ENCODE data around the gene LRRC37A. TPM values are rescaled to one million over a fixed set of nuclear protein-coding genes. Genes with fewer than 3 reads are reported as not detected.
"Not testable (repeated sequence)": the region's sequence is repeated elsewhere in the genome, so short reads cannot be mapped to it uniquely, and the experiment has no call there.

LRRC37A gene
- total and polyA plus RNA-seq, 2 experiments from 2014 or later: 2.6 to 4.2 TPM

- H3F3A ChIP-seq (replicated peaks; ENCODE audit: low read depth); H3K4me3 ChIP-seq; H3K9me2 ChIP-seq (ENCODE audit: insufficient read depth); H3K4me3 Mint-ChIP-seq; H3K36me3 ChIP-seq (ENCODE audit: insufficient read depth); H3K27me3 ChIP-seq (ENCODE audit: insufficient read depth); H3K27ac ChIP-seq (ENCODE audit: low read depth); H3K4me2 ChIP-seq; H3K36me3 Mint-ChIP-seq (ENCODE audit: low read depth); H3K4me1 ChIP-seq (ENCODE audit: insufficient read depth); H2AFZ ChIP-seq; H3K27me3 Mint-ChIP-seq (ENCODE audit: insufficient read depth, low read depth, poor library complexity); H3K79me2 ChIP-seq (replicated peaks; ENCODE audit: insufficient read depth); H3K9me3 Mint-ChIP-seq; H4K20me1 ChIP-seq (replicated peaks; ENCODE audit: insufficient read depth): not testable (repeated sequence)
- peak; percentile 87 to 92 for TF ChIP-seq CTCF (conservative IDR thresholded peaks at IDR 0.05; ENCODE audit: low read depth in 2 of 2)
- DNase-seq (ENCODE audit: low spot score) (peak; percentile 97), ATAC-seq (peak; percentile 71)
- Mint-ChIP-seq H3K4me1 (peaks cover 11% of the 10 kb centered on the region), H3K27ac (peak overlapping the region; percentile 1; the same call in 1 of the 2 replicates)
Measured at GRCh38 chr17:46286764-46287221, 8.1 kb upstream of the LRRC37A start.

GRCh38 chr17:46287587-46287986 is 7.3 kb upstream of the LRRC37A start:
- not testable (repeated sequence) for H3K4me3 ChIP-seq; ATAC-seq; H3K79me2 ChIP-seq (replicated peaks; ENCODE audit: insufficient read depth); H3K27me3 Mint-ChIP-seq (ENCODE audit: insufficient read depth, low read depth, poor library complexity); H3K9me2 ChIP-seq (ENCODE audit: insufficient read depth); H3K27ac ChIP-seq (ENCODE audit: low read depth); H4K20me1 ChIP-seq (replicated peaks; ENCODE audit: insufficient read depth); H2AFZ ChIP-seq; DNase-seq (ENCODE audit: low spot score); H3K36me3 Mint-ChIP-seq (ENCODE audit: low read depth); H3K36me3 ChIP-seq (ENCODE audit: insufficient read depth); H3K4me3 Mint-ChIP-seq; H3K4me2 ChIP-seq; H3K4me1 ChIP-seq (ENCODE audit: insufficient read depth); H3K27ac Mint-ChIP-seq; H3K9me3 Mint-ChIP-seq; H3K27me3 ChIP-seq (ENCODE audit: insufficient read depth); H3F3A ChIP-seq (replicated peaks; ENCODE audit: low read depth)
- H3K4me1 Mint-ChIP-seq: peaks cover 11% of the 10 kb centered on the region

GRCh38 chr17:46290906-46291546 is 3.9 kb upstream of the LRRC37A start:
- not testable (repeated sequence) for H3K4me3 ChIP-seq, H3K9me3 Mint-ChIP-seq

GRCh38 chr17:46291618-46292017 is 3.3 kb upstream of the LRRC37A start:
- peak overlapping the region; percentile 11; the same call in 1 of the 2 replicates for H3K27ac Mint-ChIP-seq

More at GRCh38 chr17:46290906-46291546, 3.9 kb upstream of the LRRC37A start:
- ATAC-seq: peak; percentile 67
- H3K36me3 Mint-ChIP-seq (ENCODE audit: low read depth); H3K27me3 ChIP-seq (ENCODE audit: insufficient read depth); H4K20me1 ChIP-seq (replicated peaks; ENCODE audit: insufficient read depth); H3K27me3 Mint-ChIP-seq (ENCODE audit: insufficient read depth, low read depth, poor library complexity); H3K4me3 Mint-ChIP-seq; H3K79me2 ChIP-seq (replicated peaks; ENCODE audit: insufficient read depth); H3F3A ChIP-seq (replicated peaks; ENCODE audit: low read depth); H3K4me1 Mint-ChIP-seq; DNase-seq (ENCODE audit: low spot score); H2AFZ ChIP-seq; H3K36me3 ChIP-seq (ENCODE audit: insufficient read depth); H3K4me1 ChIP-seq (ENCODE audit: insufficient read depth); H3K9me2 ChIP-seq (ENCODE audit: insufficient read depth); H3K4me2 ChIP-seq; H3K27ac ChIP-seq (ENCODE audit: low read depth): not testable (repeated sequence)
- H3K27ac Mint-ChIP-seq: peak overlapping the region; percentile 11; the same call in 1 of the 2 replicates

GRCh38 chr17:46341220-46341619 is 46.3 kb downstream of the LRRC37A start:
- H3K4me1 Mint-ChIP-seq: not testable (repeated sequence)
- ATAC-seq: peak; percentile 90

More at GRCh38 chr17:46291618-46292017, 3.3 kb upstream of the LRRC37A start:
- H3K27me3 Mint-ChIP-seq (ENCODE audit: insufficient read depth, low read depth, poor library complexity); H3K4me3 Mint-ChIP-seq; H3K4me2 ChIP-seq; H3K79me2 ChIP-seq (replicated peaks; ENCODE audit: insufficient read depth); H3K27me3 ChIP-seq (ENCODE audit: insufficient read depth); H4K20me1 ChIP-seq (replicated peaks; ENCODE audit: insufficient read depth); H3K4me3 ChIP-seq; H3K4me1 Mint-ChIP-seq; DNase-seq (ENCODE audit: low spot score); H3K4me1 ChIP-seq (ENCODE audit: insufficient read depth); H3K9me2 ChIP-seq (ENCODE audit: insufficient read depth); H3K36me3 ChIP-seq (ENCODE audit: insufficient read depth); H3K36me3 Mint-ChIP-seq (ENCODE audit: low read depth); H2AFZ ChIP-seq; H3F3A ChIP-seq (replicated peaks; ENCODE audit: low read depth); H3K27ac ChIP-seq (ENCODE audit: low read depth); H3K9me3 Mint-ChIP-seq; ATAC-seq: not testable (repeated sequence)

GRCh38 chr17:46342131-46342530 is 47.2 kb downstream of the LRRC37A start:
- H3K4me1 ChIP-seq (ENCODE audit: insufficient read depth); H3K36me3 ChIP-seq (ENCODE audit: insufficient read depth); H3K36me3 Mint-ChIP-seq (ENCODE audit: low read depth); H3K9me2 ChIP-seq (ENCODE audit: insufficient read depth); H3K27ac ChIP-seq (ENCODE audit: low read depth); H3K9me3 Mint-ChIP-seq; H3K27ac Mint-ChIP-seq; H4K20me1 ChIP-seq (replicated peaks; ENCODE audit: insufficient read depth); DNase-seq (ENCODE audit: low spot score); H2AFZ ChIP-seq; H3K4me3 Mint-ChIP-seq; H3K27me3 Mint-ChIP-seq (ENCODE audit: insufficient read depth, low read depth, poor library complexity); H3F3A ChIP-seq (replicated peaks; ENCODE audit: low read depth); H3K4me1 Mint-ChIP-seq; H3K4me2 ChIP-seq; H3K27me3 ChIP-seq (ENCODE audit: insufficient read depth); H3K4me3 ChIP-seq; H3K79me2 ChIP-seq (replicated peaks; ENCODE audit: insufficient read depth): not testable (repeated sequence)
- ATAC-seq: peak; percentile 29; the same call in 2 of the 3 replicates

More at GRCh38 chr17:46341220-46341619, 46.3 kb downstream of the LRRC37A start:
- not testable (repeated sequence) for H3K36me3 ChIP-seq (ENCODE audit: insufficient read depth); H3K27ac ChIP-seq (ENCODE audit: low read depth); H3K9me3 Mint-ChIP-seq; H3F3A ChIP-seq (replicated peaks; ENCODE audit: low read depth); H3K36me3 Mint-ChIP-seq (ENCODE audit: low read depth); H3K4me1 ChIP-seq (ENCODE audit: insufficient read depth); H3K27ac Mint-ChIP-seq; H3K79me2 ChIP-seq (replicated peaks; ENCODE audit: insufficient read depth); H3K9me2 ChIP-seq (ENCODE audit: insufficient read depth); H2AFZ ChIP-seq; H3K4me2 ChIP-seq; H3K4me3 Mint-ChIP-seq; H3K4me3 ChIP-seq; H3K27me3 ChIP-seq (ENCODE audit: insufficient read depth); DNase-seq (ENCODE audit: low spot score); H3K27me3 Mint-ChIP-seq (ENCODE audit: insufficient read depth, low read depth, poor library complexity); H4K20me1 ChIP-seq (replicated peaks; ENCODE audit: insufficient read depth)

Measured in GM23338 (cell line).